ENCODE measurements around the gene CHRNE. TPM values are rescaled to one million over a fixed set of nuclear protein-coding genes. Genes with fewer than 3 reads are reported as not detected.
"Not testable (repeated sequence)": the region's sequence is repeated elsewhere in the genome, so short reads cannot be mapped to it uniquely, and the experiment has no call there.

The CHRNE gene
- total and polyA plus RNA-seq, 2 of the 13 experiments (the other 11 are each of a cell fraction or from before 2014, with no cell fraction given), result 0.53 to 0.59 TPM

DNA sequence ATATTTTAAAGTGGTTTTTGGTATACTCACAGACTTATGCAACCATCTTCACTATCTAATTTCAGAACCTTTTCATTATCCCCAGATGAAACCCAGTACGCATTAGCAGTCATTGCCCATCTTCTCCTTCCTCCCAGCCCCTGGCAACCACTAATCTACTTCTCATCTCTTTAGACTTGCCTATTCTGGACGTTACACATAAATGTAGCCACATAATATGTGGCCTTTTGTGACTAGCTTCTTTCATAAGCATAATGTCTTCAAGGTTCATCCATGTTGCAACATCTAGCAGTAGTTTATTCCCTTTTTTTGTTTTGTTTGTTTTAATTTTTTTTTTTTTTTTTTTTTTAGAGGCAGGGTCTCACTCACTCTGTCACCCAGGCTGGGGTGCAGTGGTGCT, 32.0 kb downstream of the CHRNE start:
- 92% methylated on average over 2 of the region's 2 CpGs for WGBS (ENCODE audit: low lambda C conversion rate)
- no peak overlapping the region for H3K27ac ChIP-seq (ENCODE audit: extremely low read length, insufficient read depth, low read length)
- intact Hi-C loops (cut with micrococcal nuclease; ENCODE audit: unreplicated experiment), result no loop called here
- no TSS peak for BruUV-seq (replicated peaks)
- no peak overlapping the region for H3K4me3 ChIP-seq (replicated peaks in 1 of 3; ENCODE audit: insufficient read depth in 1 of 3, low read depth in 2 of 3, low read length in 3 of 3)
- H2AFZ ChIP-seq (ENCODE audit: low read length), result no peak overlapping the region
- peaks cover 1 to 31% of the 10 kb centered on the region in 2 experiments; a peak in 3 of 5 replicates for H3K36me3 ChIP-seq (replicated peaks in 1 of 2; ENCODE audit: control insufficient read depth in 1 of 2, insufficient read depth in 2 of 2, low read length in 2 of 2)
- H3K9ac ChIP-seq (ENCODE audit: insufficient read depth, low read depth, low read length), result no peak overlapping the region
- H3K9me3 ChIP-seq (ENCODE audit: low read length), result no peaks in the 10 kb centered on the region
- H3K27me3 ChIP-seq (ENCODE audit: control insufficient read depth in 1 of 2, insufficient read depth in 2 of 2, low read length in 2 of 2), result no peaks in the 10 kb centered on the region
- ATAC-seq (no peak), FAIRE-seq (no peak), DNase-seq (ENCODE audit: low spot score) (no peak)
- no peaks in the 10 kb centered on the region for H4K20me1 ChIP-seq (ENCODE audit: insufficient read depth, low read length)
- CTCF ChIA-PET (ENCODE audit: low intra/inter-chr PET ratio, low total read pairs), result no interaction called here
- H3K79me2 ChIP-seq (ENCODE audit: insufficient read depth, low read length), result peaks cover 5% of the 10 kb centered on the region
- POLR2A ChIA-PET, result no interaction called here
- TF ChIP-seq SRSF4 (IDR thresholded peaks at IDR 0.05; ENCODE audit: low read depth, low read length, poor library complexity, severe bottlenecking) (no peak), NBN (conservative IDR thresholded peaks at IDR 0.05) (no peak), ZNF720 (CRISPR knock-in tag; IDR thresholded peaks at IDR 0.05) (no peak), ZFP36L1 (CRISPR knock-in tag; IDR thresholded peaks at IDR 0.05) (no peak), YY1 (IDR thresholded peaks at IDR 0.05; ENCODE audit: insufficient read depth, insufficient replicate concordance, low read depth, low read length) (no peak), ZSCAN9 (CRISPR knock-in tag; IDR thresholded peaks at IDR 0.05; ENCODE audit: borderline replicate concordance) (no peak), ZNF616 (CRISPR knock-in tag; IDR thresholded peaks at IDR 0.05; ENCODE audit: low read depth) (no peak)
- TF ChIP-seq, protein P1, sequence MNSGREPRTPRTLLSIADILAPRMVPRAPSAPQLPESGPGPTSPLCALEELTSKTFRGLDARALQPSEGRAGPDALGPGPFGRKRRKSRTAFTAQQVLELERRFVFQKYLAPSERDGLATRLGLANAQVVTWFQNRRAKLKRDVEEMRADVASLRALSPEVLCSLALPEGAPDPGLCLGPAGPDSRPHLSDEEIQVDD (CRISPR knock-in tag; IDR thresholded peaks at IDR 0.05; ENCODE audit: borderline replicate concordance), result no peak
- TF ChIP-seq, protein P2, sequence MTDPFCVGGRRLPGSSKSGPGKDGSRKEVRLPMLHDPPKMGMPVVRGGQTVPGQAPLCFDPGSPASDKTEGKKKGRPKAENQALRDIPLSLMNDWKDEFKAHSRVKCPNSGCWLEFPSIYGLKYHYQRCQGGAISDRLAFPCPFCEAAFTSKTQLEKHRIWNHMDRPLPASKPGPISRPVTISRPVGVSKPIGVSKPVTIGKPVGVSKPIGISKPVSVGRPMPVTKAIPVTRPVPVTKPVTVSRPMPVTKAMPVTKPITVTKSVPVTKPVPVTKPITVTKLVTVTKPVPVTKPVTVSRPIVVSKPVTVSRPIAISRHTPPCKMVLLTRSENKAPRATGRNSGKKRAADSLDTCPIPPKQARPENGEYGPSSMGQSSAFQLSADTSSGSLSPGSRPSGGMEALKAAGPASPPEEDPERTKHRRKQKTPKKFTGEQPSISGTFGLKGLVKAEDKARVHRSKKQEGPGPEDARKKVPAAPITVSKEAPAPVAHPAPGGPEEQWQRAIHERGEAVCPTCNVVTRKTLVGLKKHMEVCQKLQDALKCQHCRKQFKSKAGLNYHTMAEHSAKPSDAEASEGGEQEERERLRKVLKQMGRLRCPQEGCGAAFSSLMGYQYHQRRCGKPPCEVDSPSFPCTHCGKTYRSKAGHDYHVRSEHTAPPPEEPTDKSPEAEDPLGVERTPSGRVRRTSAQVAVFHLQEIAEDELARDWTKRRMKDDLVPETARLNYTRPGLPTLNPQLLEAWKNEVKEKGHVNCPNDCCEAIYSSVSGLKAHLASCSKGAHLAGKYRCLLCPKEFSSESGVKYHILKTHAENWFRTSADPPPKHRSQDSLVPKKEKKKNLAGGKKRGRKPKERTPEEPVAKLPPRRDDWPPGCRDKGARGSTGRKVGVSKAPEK (CRISPR knock-in tag; IDR thresholded peaks at IDR 0.05; ENCODE audit: borderline replicate concordance), result no peak
- in situ Hi-C loops (cut with HindIII; ENCODE audit: extremely low pct_ligation_motif_present, low pct_unique_long_range_greater_than_20kb), result no loop called here
- no peak overlapping the region for H3K4me2 ChIP-seq (ENCODE audit: low read depth, low read length)
- no peaks in the 10 kb centered on the region for H3K4me1 ChIP-seq (ENCODE audit: insufficient read depth, low read length)

DNA sequence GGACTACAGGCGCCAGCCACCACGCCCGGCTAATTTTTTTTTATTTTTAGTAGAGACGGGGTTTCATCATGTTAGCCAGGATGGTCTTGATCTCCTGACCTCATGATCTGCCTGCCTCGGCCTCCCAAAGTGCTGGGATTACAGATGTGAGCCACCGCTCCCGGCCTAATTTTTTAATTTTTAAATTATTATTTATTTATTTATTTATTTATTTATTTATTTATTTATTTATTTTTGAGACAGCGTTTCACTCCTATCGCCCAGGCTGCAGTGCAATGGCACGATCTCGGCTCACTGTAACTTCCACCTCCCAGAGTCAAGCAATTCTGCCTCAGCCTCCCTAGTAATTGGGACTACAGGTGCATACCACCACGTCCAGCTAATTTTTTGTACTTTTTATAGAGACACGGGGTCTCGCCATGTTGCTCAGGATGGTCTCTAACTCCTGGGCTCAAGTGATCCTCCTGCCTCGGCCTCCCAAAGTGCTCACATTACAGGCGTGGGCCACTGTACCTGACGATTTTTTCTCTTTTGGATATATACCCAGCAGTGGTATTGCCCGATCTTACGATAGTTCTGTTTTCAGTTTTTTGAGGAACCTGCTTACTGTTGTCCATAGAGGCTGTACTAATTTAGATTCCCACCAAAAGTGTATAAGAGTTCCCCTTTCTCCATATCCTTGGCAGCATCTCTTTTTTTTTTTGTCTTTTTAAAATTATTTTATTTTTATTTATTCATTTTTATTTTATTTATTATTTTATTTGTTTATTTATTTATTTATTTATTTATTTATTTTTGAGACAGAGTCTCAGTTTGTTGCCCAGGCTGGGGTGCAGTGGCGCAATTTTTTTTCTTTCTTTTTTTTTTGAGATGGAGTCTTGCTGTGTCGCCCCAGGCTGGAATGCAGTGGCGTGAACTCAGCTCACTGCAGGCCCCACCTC, 33.6 kb downstream of the CHRNE start:
- CTCF ChIA-PET (ENCODE audit: low intra/inter-chr PET ratio, low total read pairs); POLR2A ChIA-PET: not testable (repeated sequence)
- WGBS (ENCODE audit: low lambda C conversion rate), result 97% methylated on average over 22 of the region's 22 CpGs

More for the DNA sequence above, 33.6 kb downstream of the CHRNE start:
- H3K79me2 ChIP-seq (ENCODE audit: insufficient read depth, low read length); H4K20me1 ChIP-seq (ENCODE audit: insufficient read depth, low read length); H3K9ac ChIP-seq (ENCODE audit: insufficient read depth, low read depth, low read length); ATAC-seq; FAIRE-seq; H3K4me3 ChIP-seq (replicated peaks in 1 of 3; ENCODE audit: insufficient read depth in 1 of 3, low read depth in 2 of 3, low read length in 3 of 3); BruUV-seq (replicated peaks); H3K4me2 ChIP-seq (ENCODE audit: low read depth, low read length); H3K27me3 ChIP-seq (ENCODE audit: control insufficient read depth in 1 of 2, insufficient read depth in 2 of 2, low read length in 2 of 2); intact Hi-C loops (cut with micrococcal nuclease; ENCODE audit: unreplicated experiment); in situ Hi-C loops (cut with HindIII; ENCODE audit: extremely low pct_ligation_motif_present, low pct_unique_long_range_greater_than_20kb); DNase-seq (ENCODE audit: low spot score); H3K9me3 ChIP-seq (ENCODE audit: low read length); H3K4me1 ChIP-seq (ENCODE audit: insufficient read depth, low read length); H2AFZ ChIP-seq (ENCODE audit: low read length); H3K27ac ChIP-seq (ENCODE audit: extremely low read length, insufficient read depth, low read length): not testable (repeated sequence)
- peaks cover 1 to 29% of the 10 kb centered on the region in 2 experiments; a peak in 3 of 5 replicates for H3K36me3 ChIP-seq (replicated peaks in 1 of 2; ENCODE audit: control insufficient read depth in 1 of 2, insufficient read depth in 2 of 2, low read length in 2 of 2)
